K562 (cell line): ENCODE results near the gene MSL2. TPM values are rescaled to one million over a fixed set of nuclear protein-coding genes. Genes with fewer than 3 reads are reported as not detected.

ENCODE experiments used
- ATAC-seq: fragments of 200-7000 bp; cut with Tn5 transposase; 3 replicates; pipeline ENCODE4 v1.9.1; 2020; ENCODE audit warnings: moderate library complexity
- BruUV-seq: library from RNA; stranded (reverse); fragments of 400-500 nt; replicated peaks from 2 replicates; lab custom pipeline; 2021; lab: Mats Ljungman, UMichigan
- CTCF ChIA-PET: fragments of 300-600 bp; formaldehyde crosslinking; extraction: SDS; loops from one replicate; lab custom pipeline; 2021; ENCODE audit warnings: low intra/inter-chr PET ratio; lab: Yijun Ruan, JAX
- POLR2A ChIA-PET: fragments of 300-600, 350-650 bp; sonication (Branson Sonifier 250); formaldehyde crosslinking; extraction: SDS; loops from one replicate; lab custom pipeline; 2021; ENCODE audit warnings: antibody characterized with exemption, inconsistent platforms; lab: Yijun Ruan, JAX
- DNase-seq, 4 experiments: peaks; one replicate each; pipeline versions ENCODE4 v3.0.0 to v3.0.0-alpha.2; 2011 to 2018; ENCODE audit warnings: low spot score in 3 of 4, mixed read lengths in 3 of 4; ENCODE audit errors: extremely low read depth in 1 of 4
- FAIRE-seq: peaks from 2 replicates; lab custom pipeline; 2011; peaks lifted over from hg19 to GRCh38; lab: Jason Lieb, UNC
- H2AFZ ChIP-seq: 2 replicates; pipeline ENCODE4 v1.6.0; 2011; ENCODE audit warnings: low read depth, low read length, control low read depth, inconsistent platforms
- H3K27ac ChIP-seq: fragments of 200-600 bp; 3 replicates; pipeline ENCODE4 v1.8.0; 2011; ENCODE audit warnings: low read depth, mild to moderate bottlenecking, control low read depth, inconsistent platforms, low read length, moderate library complexity, mixed read lengths; ENCODE audit errors: extremely low read depth
- H3K27me3 ChIP-seq, 2 experiments: fragments of 300-600 bp in 1 of 2; 2 replicates in 1 of 2; 3 replicates in 1 of 2; pipeline versions ENCODE4 v1.6.0 to v1.8.0; 2011; ENCODE audit warnings: inconsistent platforms in 2 of 2, low read length in 2 of 2, mild to moderate bottlenecking in 1 of 2, mixed read lengths in 1 of 2, moderate library complexity in 1 of 2; ENCODE audit not compliant: control insufficient read depth in 2 of 2, insufficient read depth in 2 of 2
- H3K36me3 ChIP-seq: fragments of 300-600 bp; 3 replicates; pipeline ENCODE4 v1.8.0; 2011; ENCODE audit warnings: mild to moderate bottlenecking, low read length, inconsistent platforms; ENCODE audit not compliant: control insufficient read depth, insufficient read depth
- H3K4me1 ChIP-seq, 2 experiments: fragments of 200-600 bp in 1 of 2; replicated peaks in 1 of 2; 2 replicates in 1 of 2; 3 replicates in 1 of 2; pipeline versions ENCODE4 v1.5.1 to v1.8.0; 2011; ENCODE audit warnings: inconsistent platforms in 2 of 2, low read length in 2 of 2, mild to moderate bottlenecking in 1 of 2, mixed read lengths in 1 of 2, moderate library complexity in 1 of 2; ENCODE audit not compliant: control insufficient read depth in 2 of 2, insufficient read depth in 2 of 2
- H3K4me2 ChIP-seq: 2 replicates; pipeline ENCODE4 v1.6.1; 2011; ENCODE audit warnings: low read length, control low read depth, inconsistent platforms, mixed read lengths; ENCODE audit not compliant: insufficient read depth
- H3K4me3 ChIP-seq: fragments of 200-600 bp; sonication (generic), shearing (Covaris generic); 2 replicates; pipeline ENCODE4 v1.5.1; 2016; ENCODE audit warnings: control low read depth, inconsistent platforms
- H3K79me2 ChIP-seq: fragments of 200-600 bp; 3 replicates; pipeline ENCODE4 v1.8.0; 2011; ENCODE audit warnings: low read length, inconsistent platforms; ENCODE audit not compliant: control insufficient read depth, insufficient read depth
- H3K9ac ChIP-seq, 2 experiments: 2 replicates each; pipeline versions ENCODE4 v1.6.0 to v1.6.1; 2011; ENCODE audit warnings: low read depth in 2 of 2, low read length in 2 of 2, control low read depth in 1 of 2, inconsistent platforms in 1 of 2, mild to moderate bottlenecking in 1 of 2, mixed read lengths in 1 of 2; ENCODE audit not compliant: insufficient read depth in 1 of 2
- H3K9me1 ChIP-seq: one replicate; pipeline ENCODE4 v1.6.0; 2011; ENCODE audit warnings: inconsistent platforms, mild to moderate bottlenecking, low read length, moderate library complexity; ENCODE audit not compliant: control insufficient read depth, insufficient read depth
- H3K9me3 ChIP-seq: replicated peaks from 2 replicates; pipeline ENCODE4 v1.5.1; 2011; ENCODE audit warnings: low read depth, low read length, inconsistent platforms; ENCODE audit not compliant: control insufficient read depth, insufficient read depth
- H4K20me1 ChIP-seq: replicated peaks from 2 replicates; pipeline ENCODE4 v1.6.1; 2011; ENCODE audit warnings: low read length, inconsistent platforms, mixed read lengths; ENCODE audit not compliant: control insufficient read depth, insufficient read depth
- BCOR ChIP-seq: fragments of 450-650 bp; IDR thresholded peaks from 2 replicates; pipeline ENCODE4 v1.6.1; 2016
- MYNN ChIP-seq, 2 experiments: sonication (generic); formaldehyde crosslinking in 1 of 2; IDR thresholded peaks; 2 replicates each; pipeline versions ENCODE4 v1.5.0 to v1.6.1; 2016 to 2020; ENCODE audit warnings: antibody characterized with exemption in 1 of 2, missing genetic modification reagents in 1 of 2
- NCOA1 ChIP-seq: fragments of 450-650 bp; IDR thresholded peaks from 2 replicates; pipeline ENCODE4 v1.6.1; 2016; ENCODE audit warnings: low read depth
- NCOA2 ChIP-seq, 2 experiments: fragments of 450-650 bp; IDR thresholded peaks; 2 replicates each; pipeline ENCODE4 v1.6.1; 2018; ENCODE audit warnings: mild to moderate bottlenecking in 2 of 2, moderate library complexity in 1 of 2; ENCODE audit not compliant: partially characterized antibody in 2 of 2
- POLR2G ChIP-seq: fragments of 200-400 bp; formaldehyde crosslinking; IDR thresholded peaks from 2 replicates; pipeline ENCODE4 v1.6.1; 2017; ENCODE audit warnings: low read depth, mild to moderate bottlenecking, antibody characterized with exemption, low read length, moderate library complexity
- POLR2H ChIP-seq: IDR thresholded peaks from 2 replicates; pipeline ENCODE4 v1.6.1; 2016; ENCODE audit warnings: missing genetic modification characterization, low read depth, mild to moderate bottlenecking, control low read depth, missing compliant biosample characterization, moderate library complexity
- STAG1 ChIP-seq: sonication (generic); formaldehyde crosslinking; IDR thresholded peaks from 2 replicates; pipeline ENCODE4 v1.5.0; 2020; ENCODE audit warnings: missing genetic modification reagents, borderline replicate concordance
- ZNF766 ChIP-seq: fragments of 200-800 bp; sonication (Bioruptor generic); conservative IDR thresholded peaks from 2 replicates; pipeline ENCODE4 v1.6.1; 2016; ENCODE audit warnings: missing genetic modification characterization, missing compliant biosample characterization
- ZNF778 ChIP-seq: fragments of 450-650 bp; formaldehyde crosslinking; IDR thresholded peaks from 2 replicates; pipeline ENCODE4 v1.4.0; 2020; ENCODE audit warnings: mild to moderate bottlenecking, moderate library complexity
- WGBS: fragments of 100-300 bp; shearing (Covaris generic); methylation state at CpG from one replicate; pipeline ENCODE4 v1.1.6; 2016; ENCODE audit warnings: low coverage, mixed read lengths; ENCODE audit not compliant: insufficient coverage; ENCODE audit errors: missing lambda C conversion rate; 5-methylcytosine and 5-hydroxymethylcytosine counted together
- in situ Hi-C: fragments of 300-500 bp; cut with MboI; formaldehyde crosslinking; loops from 4 replicates; pipeline ENCODE4 v1.15.0; 2018; ENCODE audit warnings: inconsistent platforms, mixed read lengths
- intact Hi-C: fragments of 100-400 bp; cut with micrococcal nuclease; formaldehyde crosslinking; loops from 2 replicates; pipeline ENCODE4 v1.14.2; 2022
- polyA plus RNA-seq, 8 experiments: library from polyadenylated mRNA; depleted of rRNA in 4 of 8; stranded (reverse) in 5 of 8; unstranded in 3 of 8; fragments of >200 nt; fragmentation: Nextera tagmentation in 2 of 8; fragmentation: Illumina TruSeq in 1 of 8; extraction: Ambion mirVana in 2 of 8; extraction: Trizol in 1 of 8; gene quantifications; 2 replicates each; pipeline versions ENCODE4 v1.2.1 to v1.2.3, GENCODE V29; 2011 to 2014; ENCODE audit warnings: inconsistent platforms in 1 of 8, missing spikeins in 1 of 8
- total RNA-seq, 7 experiments: library from RNA; depleted of rRNA in 6 of 7; stranded (reverse); fragments of >200 nt in 6 of 7; fragmentation: Illumina TruSeq in 2 of 7; extraction: Trizol in 2 of 7; gene quantifications; 2 replicates each; pipeline versions ENCODE4 v1.2.1 to v1.2.3, GENCODE V29; 2011 to 2021; ENCODE audit warnings: low replicate concordance in 1 of 7
- TF ChIP-seq, protein P1 (sequence below): sonication (generic); formaldehyde crosslinking; IDR thresholded peaks from 2 replicates; pipeline ENCODE4 v1.9.0; 2022; ENCODE audit warnings: mild to moderate bottlenecking, missing genetic modification reagents
- TF ChIP-seq, protein P2 (sequence below): sonication (generic); formaldehyde crosslinking; IDR thresholded peaks from 2 replicates; pipeline ENCODE4 v1.8.0; 2022; ENCODE audit warnings: missing genetic modification reagents, mild to moderate bottlenecking, borderline replicate concordance

MSL2 gene
- total and polyA plus RNA-seq, 9 of the 15 experiments (the other 6 are each of a cell fraction or from before 2014, with no cell fraction given) = 1.9 to 19.9 (median 9.1) TPM

- CTCF ChIA-PET = interaction anchor here (0.7 kb wide), 1 partner anchor 11 kb away, joined by 5 read pairs; no protein-coding TSS in a partner anchor
- in situ Hi-C loops = no loop called here
- 8% methylated on average over 1 of the region's 1 CpG for WGBS
These were observed 41.0 kb upstream of the MSL2 start for GRCh38 chr3:136237103-136237502.

GRCh38 chr3:136236109-136236508 lies 40.0 kb upstream of the MSL2 start:
- Histone ChIP-seq H3K4me1 (no peaks in the 10 kb centered on the region), H3K79me2 (no peaks in the 10 kb centered on the region), H3K27ac (no peak overlapping the region), H3K27me3 (peaks cover 0 to 3% of the 10 kb centered on the region in 2 experiments; a peak in 1 of 5 replicates), H3K36me3 (no peaks in the 10 kb centered on the region), H2AFZ (no peak overlapping the region), H3K4me3 (no peak overlapping the region), H4K20me1 (no peaks in the 10 kb centered on the region), H3K9ac (no peak overlapping the region), H3K4me2 (no peak overlapping the region), H3K9me1 (no peaks in the 10 kb centered on the region), H3K9me3 (no peaks in the 10 kb centered on the region)
- ChIA-PET POLR2A (interaction anchor here (1.0 kb wide), 1 partner anchor 14 kb away, joined by 3 read pairs; the partner anchor contains the start of gene PCCB), CTCF (interaction anchor here (0.7 kb wide), 1 partner anchor 12 kb away, joined by 5 read pairs; no protein-coding TSS in a partner anchor)
- FAIRE-seq (no peak), ATAC-seq (no peak), DNase-seq (no peak)
- in situ Hi-C loops (no loop called here), intact Hi-C loops (no loop called here)
- no TSS peak for BruUV-seq
- WGBS = 10% methylated on average over 2 of the region's 2 CpGs
- TF ChIP-seq, protein P1, sequence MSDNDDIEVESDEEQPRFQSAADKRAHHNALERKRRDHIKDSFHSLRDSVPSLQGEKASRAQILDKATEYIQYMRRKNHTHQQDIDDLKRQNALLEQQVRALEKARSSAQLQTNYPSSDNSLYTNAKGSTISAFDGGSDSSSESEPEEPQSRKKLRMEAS (CRISPR knock-in tag) = no peak
- TF ChIP-seq STAG1 (CRISPR knock-in tag) (no peak), POLR2H (tag) (no peak), MYNN (IDR thresholded peaks at IDR 0.05) (no peak), MYNN (CRISPR knock-in tag; IDR thresholded peaks at IDR 0.05) (no peak), NCOA1 (no peak), ZNF778 (CRISPR knock-in tag) (no peak), BCOR (no peak), NCOA2 (IDR thresholded peaks at IDR 0.05; ENCODE audit: partially characterized antibody in 2 of 2) (no peak)
- TF ChIP-seq, protein P2, sequence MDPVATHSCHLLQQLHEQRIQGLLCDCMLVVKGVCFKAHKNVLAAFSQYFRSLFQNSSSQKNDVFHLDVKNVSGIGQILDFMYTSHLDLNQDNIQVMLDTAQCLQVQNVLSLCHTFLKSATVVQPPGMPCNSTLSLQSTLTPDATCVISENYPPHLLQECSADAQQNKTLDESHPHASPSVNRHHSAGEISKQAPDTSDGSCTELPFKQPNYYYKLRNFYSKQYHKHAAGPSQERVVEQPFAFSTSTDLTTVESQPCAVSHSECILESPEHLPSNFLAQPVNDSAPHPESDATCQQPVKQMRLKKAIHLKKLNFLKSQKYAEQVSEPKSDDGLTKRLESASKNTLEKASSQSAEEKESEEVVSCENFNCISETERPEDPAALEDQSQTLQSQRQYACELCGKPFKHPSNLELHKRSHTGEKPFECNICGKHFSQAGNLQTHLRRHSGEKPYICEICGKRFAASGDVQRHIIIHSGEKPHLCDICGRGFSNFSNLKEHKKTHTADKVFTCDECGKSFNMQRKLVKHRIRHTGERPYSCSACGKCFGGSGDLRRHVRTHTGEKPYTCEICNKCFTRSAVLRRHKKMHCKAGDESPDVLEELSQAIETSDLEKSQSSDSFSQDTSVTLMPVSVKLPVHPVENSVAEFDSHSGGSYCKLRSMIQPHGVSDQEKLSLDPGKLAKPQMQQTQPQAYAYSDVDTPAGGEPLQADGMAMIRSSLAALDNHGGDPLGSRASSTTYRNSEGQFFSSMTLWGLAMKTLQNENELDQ (CRISPR knock-in tag) = no peak

More at GRCh38 chr3:136237103-136237502, 41.0 kb upstream of the MSL2 start:
- no TSS peak for BruUV-seq
- H3K9ac ChIP-seq = no peak overlapping the region
- TF ChIP-seq POLR2G (no peak), ZNF766 (CRISPR knock-in tag) (no peak)
- H3K27ac ChIP-seq = no peak overlapping the region
- peaks cover 0 to 3% of the 10 kb centered on the region in 2 experiments; a peak in 1 of 5 replicates for H3K27me3 ChIP-seq
- no peak overlapping the region for H2AFZ ChIP-seq
- H3K9me1 ChIP-seq = no peaks in the 10 kb centered on the region
- H3K4me2 ChIP-seq = no peak overlapping the region
- no peak overlapping the region for H3K4me3 ChIP-seq
- no peaks in the 10 kb centered on the region for H3K79me2 ChIP-seq
- ATAC-seq (no peak), FAIRE-seq (no peak), DNase-seq (no peak)
- H3K36me3 ChIP-seq = no peaks in the 10 kb centered on the region
- no peaks in the 10 kb centered on the region for H3K4me1 ChIP-seq
- H4K20me1 ChIP-seq = no peaks in the 10 kb centered on the region
- intact Hi-C loops = no loop called here
- POLR2A ChIA-PET = no interaction called here
- H3K9me3 ChIP-seq = no peaks in the 10 kb centered on the region
